AG09309 (cell line): Measurements from ENCODE around the gene TRIM46.

Experiments used
- DNase-seq: peaks from one replicate; pipeline ENCODE4 v3.0.0-alpha.2; 2010; ENCODE audit warnings: low read depth
- H3K4me3 ChIP-seq: 2 replicates; pipeline ENCODE4 v1.5.1; 2011; ENCODE audit warnings: mild to moderate bottlenecking, low read depth, low read length, moderate library complexity; ENCODE audit not compliant: control insufficient read depth
- CTCF ChIP-seq: IDR thresholded peaks from 2 replicates; pipeline ENCODE4 v1.5.1; 2011; ENCODE audit warnings: mild to moderate bottlenecking, low read depth, low read length, inconsistent platforms; ENCODE audit not compliant: insufficient read depth, control insufficient read depth; ENCODE audit errors: missing control alignments

Gene TRIM46

GRCh38 chr1:155170101-155170785, 3.4 kb upstream of the TRIM46 start:
- DNase-seq: no peak
- no peak for TF ChIP-seq CTCF

GRCh38 chr1:155170806-155171205, 2.8 kb upstream of the TRIM46 start:
- TF ChIP-seq CTCF: no peak
- no peak overlapping the region for H3K4me3 ChIP-seq
- DNase-seq: no peak

More at GRCh38 chr1:155170101-155170785, 3.4 kb upstream of the TRIM46 start:
- no peak overlapping the region for H3K4me3 ChIP-seq

GRCh38 chr1:155171836-155172731, 1.6 kb upstream of the TRIM46 start:
- DNase-seq: no peak
- no peak for TF ChIP-seq CTCF
- peak overlapping the region; percentile 96 for H3K4me3 ChIP-seq

- DNase-seq: peak; percentile 86
- peak within 1 kb of the TSS; percentile 96 for H3K4me3 ChIP-seq
- TF ChIP-seq CTCF: peak; percentile 98
Observed at GRCh38 chr1:155172732-155173477, 744 bp upstream of the TRIM46 start, which contains the start of gene KRTCAP2. KRTCAP2 (minus strand) TSS chr1:155173304; CDS start chr1:155173224, 80 bp downstream.

GRCh38 chr1:155174324-155175280, 953 bp downstream of the TRIM46 start:
- no peak for DNase-seq
- H3K4me3 ChIP-seq: peak overlapping the region; percentile 96
- TF ChIP-seq CTCF: no peak
